OCI-LY7 (cell line): ENCODE measurements around the gene CHM.

Experiments
- EZH2phosphoT487 ChIP-seq: fragments of 200-600 bp; sonication (generic); IDR thresholded peaks from 2 replicates; pipeline ENCODE4 v1.6.1; 2018; ENCODE audit warnings: low read depth, borderline replicate concordance, mild to moderate bottlenecking, mixed run types, antibody characterized with exemption, low read length, moderate library complexity, mixed read lengths
- TF ChIP-seq, protein P1 (sequence below): fragments of 200-600 bp; sonication (generic); conservative IDR thresholded peaks from 2 replicates; pipeline ENCODE4 v1.5.1; 2014; ENCODE audit warnings: mild to moderate bottlenecking, antibody characterized with exemption, low read length, moderate library complexity, mixed read lengths

DNA sequence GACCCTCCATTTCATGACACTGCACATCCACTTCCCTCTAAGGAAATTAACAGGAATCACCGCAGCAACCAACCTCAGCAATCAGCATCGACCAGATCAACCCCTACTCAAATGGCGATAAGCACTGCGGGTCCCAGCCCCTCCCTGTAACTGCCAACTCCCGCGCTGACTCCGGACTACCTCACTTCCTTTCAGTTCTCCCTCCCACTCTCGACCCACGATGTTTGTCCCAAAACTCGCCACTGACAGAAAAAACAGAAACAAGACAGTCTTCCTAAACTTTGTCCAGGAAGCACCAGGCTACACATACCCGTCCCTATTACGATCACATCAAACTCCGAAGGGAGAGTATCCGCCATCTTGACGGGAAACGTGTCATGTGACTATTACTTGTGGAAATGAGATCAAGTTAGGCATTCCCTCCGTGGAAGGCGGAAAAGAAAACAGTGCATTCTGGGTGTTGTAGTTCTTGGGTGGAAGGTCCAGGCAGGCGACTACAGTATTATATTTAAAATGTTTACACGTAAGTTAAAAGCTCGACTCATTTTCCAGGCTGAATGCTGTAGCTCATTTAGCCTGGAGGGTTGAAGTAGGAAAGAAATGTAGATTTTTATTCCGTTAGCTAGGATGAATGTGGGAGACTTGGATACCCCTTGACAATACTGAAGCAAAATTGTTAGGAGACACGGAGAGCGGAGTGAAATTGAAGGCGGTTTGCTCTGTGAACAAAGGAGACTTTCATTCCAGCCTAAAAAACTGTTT, at the start of gene CHM:
- TF ChIP-seq, protein P1, sequence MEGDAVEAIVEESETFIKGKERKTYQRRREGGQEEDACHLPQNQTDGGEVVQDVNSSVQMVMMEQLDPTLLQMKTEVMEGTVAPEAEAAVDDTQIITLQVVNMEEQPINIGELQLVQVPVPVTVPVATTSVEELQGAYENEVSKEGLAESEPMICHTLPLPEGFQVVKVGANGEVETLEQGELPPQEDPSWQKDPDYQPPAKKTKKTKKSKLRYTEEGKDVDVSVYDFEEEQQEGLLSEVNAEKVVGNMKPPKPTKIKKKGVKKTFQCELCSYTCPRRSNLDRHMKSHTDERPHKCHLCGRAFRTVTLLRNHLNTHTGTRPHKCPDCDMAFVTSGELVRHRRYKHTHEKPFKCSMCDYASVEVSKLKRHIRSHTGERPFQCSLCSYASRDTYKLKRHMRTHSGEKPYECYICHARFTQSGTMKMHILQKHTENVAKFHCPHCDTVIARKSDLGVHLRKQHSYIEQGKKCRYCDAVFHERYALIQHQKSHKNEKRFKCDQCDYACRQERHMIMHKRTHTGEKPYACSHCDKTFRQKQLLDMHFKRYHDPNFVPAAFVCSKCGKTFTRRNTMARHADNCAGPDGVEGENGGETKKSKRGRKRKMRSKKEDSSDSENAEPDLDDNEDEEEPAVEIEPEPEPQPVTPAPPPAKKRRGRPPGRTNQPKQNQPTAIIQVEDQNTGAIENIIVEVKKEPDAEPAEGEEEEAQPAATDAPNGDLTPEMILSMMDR: no peak
- no peak for TF ChIP-seq EZH2phosphoT487
